Adrenal gland (tissue), 12 donors: ENCODE results near the gene PCDH7. TPM values are rescaled to one million over a fixed set of nuclear protein-coding genes. Genes with fewer than 3 reads are reported as not detected.

Experiments used
- DNase-seq, 7 donors: peaks; one replicate each; pipeline ENCODE4 v3.0.0-alpha.2; 2019 to 2020
- H3K27ac ChIP-seq, 5 donors: fragments of 200-600 bp; sonication (generic) in 4 of 5; 1 replicate in 3 of 5; 2 replicates in 2 of 5; pipeline versions ENCODE4 v1.5.1 to v1.8.0; 2016 to 2020; ENCODE audit warnings: mild to moderate bottlenecking in 1 of 5
- H3K27me3 ChIP-seq: fragments of 200-600 bp; 2 replicates; pipeline ENCODE4 v1.8.0; 2021
- H3K36me3 ChIP-seq, 2 donors: fragments of 200-600 bp; replicated peaks in 1 of 2; 1 replicate in 1 of 2; 2 replicates in 1 of 2; pipeline versions ENCODE4 v1.5.1 to v1.8.0; 2018 to 2022
- H3K4me1 ChIP-seq, 2 donors: fragments of 200-600 bp; replicated peaks in 1 of 2; 1 replicate in 1 of 2; 2 replicates in 1 of 2; pipeline versions ENCODE4 v1.5.1 to v1.8.0; 2018 to 2021
- H3K4me3 ChIP-seq, 4 donors: fragments of 200-600 bp; sonication (generic) in 3 of 4; one replicate each; pipeline ENCODE4 v1.5.1; 2016 to 2018
- H3K9me3 ChIP-seq, 3 donors: fragments of 200-600 bp; sonication (generic) in 1 of 3; replicated peaks in 1 of 3; 1 replicate in 2 of 3; 2 replicates in 1 of 3; pipeline versions ENCODE4 v1.5.1 to v1.8.0; 2016 to 2021
- POLR2A ChIP-seq, 2 donors: fragments of 450-650 bp; IDR thresholded peaks; one replicate each; pipeline ENCODE4 v1.6.1; 2017; ENCODE audit warnings: antibody characterized with exemption in 2 of 2, mild to moderate bottlenecking in 2 of 2, moderate library complexity in 1 of 2
- WGBS, 4 donors: extraction: QIAGEN DNeasy Blood & Tissue Kit in 2 of 4; methylation state at CpG; one replicate each; pipeline versions ENCODE4 v1.1.5 to v1.1.7; 2013 to 2017; 5-methylcytosine and 5-hydroxymethylcytosine counted together
- intact Hi-C, 2 donors: fragments of 100-400 bp; cut with DNase I; formaldehyde crosslinking; loops; one replicate each; pipeline versions ENCODE4 v1.14.1 to v1.15.0; 2022 to 2023
- polyA plus RNA-seq, 3 donors: library from polyadenylated mRNA; stranded (reverse); fragments of 200-250 nt in 2 of 3; fragments of 350-450 nt in 1 of 3; fragmentation: Illumina TruSeq in 1 of 3; extraction: RNeasy Lipid Tissue Mini Kit (QIAGEN cat#74804) in 1 of 3; gene quantifications; one replicate each; pipeline ENCODE4 v1.2.3, GENCODE V29; 2013 to 2014
- total RNA-seq, 9 donors: library from RNA; depleted of rRNA in 4 of 9; stranded (reverse); fragments of >200 nt in 4 of 9; fragments of 120-200 nt in 1 of 9; fragmentation: NEBNext Ultra II Directional in 1 of 9; extraction: Animal tissue kit (Norgen Biotek cat#: 25700) in 1 of 9; gene quantifications; one replicate each; pipeline versions ENCODE4 v1.1.0 to v1.2.4, GENCODE V29; 2013 to 2023
- TF ChIP-seq, protein P1 (sequence below), 6 experiments: fragments of 450-650 bp in 4 of 6; fragments of 200-600 bp in 2 of 6; sonication (generic) in 1 of 6; IDR thresholded peaks; 1 replicate in 5 of 6; 2 replicates in 1 of 6; pipeline versions ENCODE4 v1.5.1 to v1.8.0; 2016 to 2021; ENCODE audit warnings: antibody characterized with exemption in 6 of 6, mild to moderate bottlenecking in 2 of 6, moderate library complexity in 1 of 6
- donor health status: healthy with polysubstance abuse.
- donor health status: Bipolar disorder and iron deficiency.
- donor health status: DM: yes; HTN: yes; CAD: no.
- donor health status: DM: no; HTN: no; CAD: no.
- donor health status: DM: no; HTN: no; CAD: no.
- donor health status: DM: yes; HTN: yes; CAD: no.

PCDH7 gene
- total and polyA plus RNA-seq, 12 donors: 0.74 to 13.0 (median 4.3) TPM

GRCh38 chr4:30718021-30718542 is 2.1 kb upstream of the PCDH7 start:
- H3K27me3 ChIP-seq: peaks cover 49% of the 10 kb centered on the region
- DNase-seq: peak in 2 of 7 donors; percentile 19 to 53
- TF ChIP-seq POLR2A (IDR thresholded peaks at IDR 0.05): no peak
- TF ChIP-seq, protein P1, sequence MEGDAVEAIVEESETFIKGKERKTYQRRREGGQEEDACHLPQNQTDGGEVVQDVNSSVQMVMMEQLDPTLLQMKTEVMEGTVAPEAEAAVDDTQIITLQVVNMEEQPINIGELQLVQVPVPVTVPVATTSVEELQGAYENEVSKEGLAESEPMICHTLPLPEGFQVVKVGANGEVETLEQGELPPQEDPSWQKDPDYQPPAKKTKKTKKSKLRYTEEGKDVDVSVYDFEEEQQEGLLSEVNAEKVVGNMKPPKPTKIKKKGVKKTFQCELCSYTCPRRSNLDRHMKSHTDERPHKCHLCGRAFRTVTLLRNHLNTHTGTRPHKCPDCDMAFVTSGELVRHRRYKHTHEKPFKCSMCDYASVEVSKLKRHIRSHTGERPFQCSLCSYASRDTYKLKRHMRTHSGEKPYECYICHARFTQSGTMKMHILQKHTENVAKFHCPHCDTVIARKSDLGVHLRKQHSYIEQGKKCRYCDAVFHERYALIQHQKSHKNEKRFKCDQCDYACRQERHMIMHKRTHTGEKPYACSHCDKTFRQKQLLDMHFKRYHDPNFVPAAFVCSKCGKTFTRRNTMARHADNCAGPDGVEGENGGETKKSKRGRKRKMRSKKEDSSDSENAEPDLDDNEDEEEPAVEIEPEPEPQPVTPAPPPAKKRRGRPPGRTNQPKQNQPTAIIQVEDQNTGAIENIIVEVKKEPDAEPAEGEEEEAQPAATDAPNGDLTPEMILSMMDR (IDR thresholded peaks at IDR 0.05): no peak
- H3K4me3 ChIP-seq: peak overlapping the region in 1 of 4 donors; percentile 56
- no peaks in the 10 kb centered on the region for H3K36me3 ChIP-seq
- 1 to 2% (median 1%) methylated on average over 31 to 34 of the region's 34 CpGs for WGBS, 4 donors
- H3K27ac ChIP-seq: peak overlapping the region in 1 of 5 donors; percentile 48
- H3K4me1 ChIP-seq: peaks cover 13 to 22% of the 10 kb centered on the region in 2 donors
- no peaks in the 10 kb centered on the region for H3K9me3 ChIP-seq
- intact Hi-C loops: no loop called here

GRCh38 chr4:30718641-30719453 is 1.3 kb upstream of the PCDH7 start:
- TF ChIP-seq, protein P1 (IDR thresholded peaks at IDR 0.05): no peak
- TF ChIP-seq POLR2A (IDR thresholded peaks at IDR 0.05): no peak
- 2 to 3% (median 3%) methylated on average over 31 to 33 of the region's 33 CpGs for WGBS, 4 donors
- no peaks in the 10 kb centered on the region for H3K36me3 ChIP-seq
- peak overlapping the region in 2 of 5 donors; percentile 26 to 48 for H3K27ac ChIP-seq
- no peaks in the 10 kb centered on the region for H3K9me3 ChIP-seq
- H3K27me3 ChIP-seq: peaks cover 52% of the 10 kb centered on the region
- intact Hi-C loops: no loop called here
- H3K4me1 ChIP-seq: peaks cover 13 to 22% of the 10 kb centered on the region in 2 donors
- no peak for DNase-seq
- H3K4me3 ChIP-seq: peak overlapping the region in 2 of 4 donors; percentile 14 to 56

- H3K4me3 ChIP-seq: peak overlapping the region in 2 of 4 donors; percentile 14 to 48
- TF ChIP-seq, protein P1 (IDR thresholded peaks at IDR 0.05): no peak
- H3K9me3 ChIP-seq: no peaks in the 10 kb centered on the region
- peak in 3 of 7 donors; percentile 21 to 58 (median 29) for DNase-seq
- WGBS, 4 donors: 0 to 1% (median 0%) methylated on average over 16 to 42 of the region's 42 CpGs
- intact Hi-C loops: no loop called here
- H3K27ac ChIP-seq: peak overlapping the region in 2 of 5 donors; percentile 26 to 38
- H3K36me3 ChIP-seq: no peaks in the 10 kb centered on the region
- peaks cover 52% of the 10 kb centered on the region for H3K27me3 ChIP-seq
- H3K4me1 ChIP-seq: peaks cover 13 to 22% of the 10 kb centered on the region in 2 donors
These were observed 632 bp upstream of the PCDH7 start for GRCh38 chr4:30719454-30720020.

- Histone ChIP-seq H3K9me3 (no peaks in the 10 kb centered on the region), H3K4me3 (peak overlapping the region in 2 of 4 donors; percentile 14 to 48), H3K36me3 (no peaks in the 10 kb centered on the region), H3K27me3 (peaks cover 52% of the 10 kb centered on the region), H3K4me1 (peaks cover 13 to 22% of the 10 kb centered on the region in 2 donors), H3K27ac (no peak overlapping the region)
- peak in 2 of 7 donors; percentile 19 to 55 for DNase-seq
- WGBS, 4 donors: 0 to 1% (median 1%) methylated on average over 18 to 41 of the region's 41 CpGs
- intact Hi-C loops: no loop called here
- TF ChIP-seq, protein P1 (IDR thresholded peaks at IDR 0.05): no peak
- no peak for TF ChIP-seq POLR2A (IDR thresholded peaks at IDR 0.05)
These were observed 554 bp downstream of the PCDH7 start for GRCh38 chr4:30720661-30721184.
